Gastroesophageal sphincter (tissue), 4 donors: ENCODE measurements around the gene PPM1L. TPM values are rescaled to one million over a fixed set of nuclear protein-coding genes. Genes with fewer than 3 reads are reported as not detected.

Source experiments
- ATAC-seq: fragments of 150-250 bp; one replicate; pipeline ENCODE4 v1.9.1; 2016; ENCODE audit warnings: mild to moderate bottlenecking, moderate library complexity
- H3K27ac ChIP-seq, 4 donors: fragments of 200-600 bp; sonication (generic) in 3 of 4; 1 replicate in 3 of 4; 2 replicates in 1 of 4; pipeline ENCODE4 v1.5.1; 2016 to 2019
- H3K27me3 ChIP-seq: fragments of 200-600 bp; sonication (generic); one replicate; pipeline ENCODE4 v1.5.1; 2019
- H3K36me3 ChIP-seq, 2 donors: fragments of 200-600 bp; sonication (generic); one replicate each; pipeline ENCODE4 v1.5.1; 2019; ENCODE audit warnings: control low read depth in 1 of 2
- H3K4me1 ChIP-seq, 3 donors: fragments of 200-600 bp; sonication (generic); 1 replicate in 2 of 3; 2 replicates in 1 of 3; pipeline ENCODE4 v1.5.1; 2016 to 2019; ENCODE audit warnings: control low read depth in 2 of 3
- H3K4me3 ChIP-seq, 2 donors: fragments of 200-600 bp; sonication (generic); one replicate each; pipeline ENCODE4 v1.5.1; 2019; ENCODE audit warnings: mild to moderate bottlenecking in 1 of 2, moderate library complexity in 1 of 2
- H3K9me3 ChIP-seq, 3 donors: fragments of 200-600 bp; sonication (generic); one replicate each; pipeline ENCODE4 v1.5.1; 2017 to 2019; ENCODE audit warnings: control low read depth in 2 of 3
- CTCF ChIP-seq, 4 experiments: fragments of 200-600 bp in 2 of 4; fragments of 450-650 bp in 2 of 4; sonication (generic) in 1 of 4; IDR thresholded peaks; one replicate each; pipeline ENCODE4 v1.5.1; 2017 to 2019; ENCODE audit warnings: antibody characterized with exemption in 4 of 4, mild to moderate bottlenecking in 2 of 4, moderate library complexity in 2 of 4
- EP300 ChIP-seq: sonication (generic); formaldehyde crosslinking; IDR thresholded peaks from one replicate; pipeline ENCODE4 v1.6.1; 2017; ENCODE audit warnings: antibody characterized with exemption, mild to moderate bottlenecking
- POLR2A ChIP-seq, 2 donors: fragments of 450-650 bp; IDR thresholded peaks; one replicate each; pipeline ENCODE4 v1.6.1; 2017; ENCODE audit warnings: antibody characterized with exemption in 2 of 2, mild to moderate bottlenecking in 2 of 2, moderate library complexity in 1 of 2
- POLR2AphosphoS5 ChIP-seq: sonication (generic); formaldehyde crosslinking; IDR thresholded peaks from one replicate; pipeline ENCODE4 v1.6.1; 2017; ENCODE audit warnings: antibody characterized with exemption
- WGBS, 2 donors: methylation state at CpG; one replicate each; pipeline ENCODE4 v1.1.5; 2018; ENCODE audit warnings: low coverage in 1 of 2; 5-methylcytosine and 5-hydroxymethylcytosine counted together
- total RNA-seq, 4 donors: library from RNA; depleted of rRNA; stranded (reverse); fragments of >200 nt; gene quantifications; one replicate each; pipeline ENCODE4 v1.1.0, GENCODE V29; 2016

The PPM1L gene
- total RNA-seq, 4 donors from 2014 or later: 47.4 to 93.1 (median 60.6) TPM

GRCh38 chr3:160885791-160886286, 129.8 kb downstream of the PPM1L start:
- WGBS, 2 donors: 0 to 67% methylated on average over 1 of the region's 5 CpGs
- no peaks in the 10 kb centered on the region for H3K9me3 ChIP-seq
- TF ChIP-seq POLR2AphosphoS5: no peak
- no peak for TF ChIP-seq POLR2A (IDR thresholded peaks at IDR 0.05)
- no peak for TF ChIP-seq CTCF (IDR thresholded peaks at IDR 0.05)
- no peaks in the 10 kb centered on the region for H3K36me3 ChIP-seq
- no peak overlapping the region for H3K4me3 ChIP-seq
- H3K27me3 ChIP-seq: no peaks in the 10 kb centered on the region
- peak; percentile 43 for ATAC-seq
- no peak overlapping the region for H3K27ac ChIP-seq
- H3K4me1 ChIP-seq: peaks cover 0 to 22% (median 0%) of the 10 kb centered on the region in 3 donors

GRCh38 chr3:160886421-160886820, 130.4 kb downstream of the PPM1L start:
- TF ChIP-seq POLR2A (IDR thresholded peaks at IDR 0.05) (no peak), POLR2AphosphoS5 (no peak), EP300 (no peak), CTCF (IDR thresholded peaks at IDR 0.05) (no peak)
- no peak for ATAC-seq
- Histone ChIP-seq H3K27me3 (no peaks in the 10 kb centered on the region), H3K4me1 (peaks cover 0 to 22% (median 0%) of the 10 kb centered on the region in 3 donors), H3K4me3 (no peak overlapping the region), H3K9me3 (no peaks in the 10 kb centered on the region), H3K27ac (no peak overlapping the region), H3K36me3 (no peaks in the 10 kb centered on the region)
- 88 to 100% methylated on average over 1 to 4 of the region's 4 CpGs for WGBS, 2 donors

- no peaks in the 10 kb centered on the region for H3K27me3 ChIP-seq
- H3K27ac ChIP-seq: no peak overlapping the region
- H3K4me1 ChIP-seq: no peaks in the 10 kb centered on the region
- H3K36me3 ChIP-seq: no peaks in the 10 kb centered on the region
- ATAC-seq: no peak
- H3K4me3 ChIP-seq: no peak overlapping the region
- H3K9me3 ChIP-seq: no peaks in the 10 kb centered on the region
- TF ChIP-seq EP300 (no peak), POLR2A (IDR thresholded peaks at IDR 0.05) (no peak), CTCF (IDR thresholded peaks at IDR 0.05) (no peak), POLR2AphosphoS5 (no peak)
Observed at GRCh38 chr3:160893207-160893606, 137.2 kb downstream of the PPM1L start.

GRCh38 chr3:160904691-160905090, 148.7 kb downstream of the PPM1L start:
- no peak overlapping the region for H3K27ac ChIP-seq
- H3K4me1 ChIP-seq: no peaks in the 10 kb centered on the region
- TF ChIP-seq CTCF (IDR thresholded peaks at IDR 0.05) (no peak), EP300 (no peak), POLR2A (IDR thresholded peaks at IDR 0.05) (no peak), POLR2AphosphoS5 (no peak)
- WGBS, 2 donors: 75 to 86% methylated on average over 2 of the region's 2 CpGs
- peaks cover 0 to 11% (median 0%) of the 10 kb centered on the region in 3 donors for H3K9me3 ChIP-seq
- ATAC-seq: no peak
- H3K36me3 ChIP-seq: no peaks in the 10 kb centered on the region
- H3K27me3 ChIP-seq: no peaks in the 10 kb centered on the region
- no peak overlapping the region for H3K4me3 ChIP-seq

- ATAC-seq: no peak
- TF ChIP-seq POLR2A (IDR thresholded peaks at IDR 0.05) (no peak), EP300 (no peak), CTCF (IDR thresholded peaks at IDR 0.05) (no peak), POLR2AphosphoS5 (no peak)
- H3K27ac ChIP-seq: no peak overlapping the region
- no peaks in the 10 kb centered on the region for H3K4me1 ChIP-seq
- peaks cover 0 to 11% (median 0%) of the 10 kb centered on the region in 3 donors for H3K9me3 ChIP-seq
- H3K36me3 ChIP-seq: no peaks in the 10 kb centered on the region
- H3K27me3 ChIP-seq: no peaks in the 10 kb centered on the region
- no peak overlapping the region for H3K4me3 ChIP-seq
Observed at GRCh38 chr3:160906646-160907045, 150.6 kb downstream of the PPM1L start.
